ENCODE measurements around the gene TMEM123.

TMEM123 gene

DNA sequence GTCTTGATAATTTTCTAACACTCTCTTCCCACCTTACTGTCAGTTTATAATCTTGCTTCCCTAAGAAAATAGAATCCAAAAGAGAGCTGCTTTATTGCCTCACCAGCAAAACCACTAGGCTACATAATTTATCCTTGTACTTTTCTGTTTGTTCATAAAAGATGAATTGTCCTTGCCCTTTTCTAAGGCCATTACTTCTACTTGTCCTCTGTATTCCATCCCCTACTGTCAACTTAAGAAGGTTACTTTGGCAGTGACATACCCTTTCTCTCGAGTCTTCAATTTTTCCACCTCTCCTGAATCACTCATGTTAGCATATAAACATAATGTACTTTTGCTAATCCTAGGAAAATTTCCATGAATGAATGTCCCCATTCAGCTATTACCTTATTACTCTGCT, 87.6 kb downstream of the TMEM123 start:
- H3K4me2 ChIP-seq (ENCODE audit: insufficient read depth, low read length), result no peak overlapping the region
- H3K79me2 ChIP-seq (ENCODE audit: insufficient read depth, low read length), result no peaks in the 10 kb centered on the region
- peaks cover 51% of the 10 kb centered on the region for H3K36me3 ChIP-seq (ENCODE audit: insufficient read depth, low read length)
- ATAC-seq (ENCODE audit: insufficient read depth, low read depth), result no peak
- TF ChIP-seq EZH2 (IDR thresholded peaks at IDR 0.05; ENCODE audit: borderline replicate concordance, low read depth, low read length, severe bottlenecking), result no peak
- TF ChIP-seq, protein P1, sequence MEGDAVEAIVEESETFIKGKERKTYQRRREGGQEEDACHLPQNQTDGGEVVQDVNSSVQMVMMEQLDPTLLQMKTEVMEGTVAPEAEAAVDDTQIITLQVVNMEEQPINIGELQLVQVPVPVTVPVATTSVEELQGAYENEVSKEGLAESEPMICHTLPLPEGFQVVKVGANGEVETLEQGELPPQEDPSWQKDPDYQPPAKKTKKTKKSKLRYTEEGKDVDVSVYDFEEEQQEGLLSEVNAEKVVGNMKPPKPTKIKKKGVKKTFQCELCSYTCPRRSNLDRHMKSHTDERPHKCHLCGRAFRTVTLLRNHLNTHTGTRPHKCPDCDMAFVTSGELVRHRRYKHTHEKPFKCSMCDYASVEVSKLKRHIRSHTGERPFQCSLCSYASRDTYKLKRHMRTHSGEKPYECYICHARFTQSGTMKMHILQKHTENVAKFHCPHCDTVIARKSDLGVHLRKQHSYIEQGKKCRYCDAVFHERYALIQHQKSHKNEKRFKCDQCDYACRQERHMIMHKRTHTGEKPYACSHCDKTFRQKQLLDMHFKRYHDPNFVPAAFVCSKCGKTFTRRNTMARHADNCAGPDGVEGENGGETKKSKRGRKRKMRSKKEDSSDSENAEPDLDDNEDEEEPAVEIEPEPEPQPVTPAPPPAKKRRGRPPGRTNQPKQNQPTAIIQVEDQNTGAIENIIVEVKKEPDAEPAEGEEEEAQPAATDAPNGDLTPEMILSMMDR (IDR thresholded peaks at IDR 0.05; ENCODE audit: borderline replicate concordance, extremely low read depth, low read length, poor library complexity, severe bottlenecking), result no peak
- peaks cover 10% of the 10 kb centered on the region for H4K20me1 ChIP-seq (ENCODE audit: insufficient read depth, low read length)
- no peak overlapping the region for H3K9ac ChIP-seq (ENCODE audit: low read depth, low read length)
- H2AFZ ChIP-seq (ENCODE audit: low read depth, low read length), result no peak overlapping the region
- no peak overlapping the region for H3K27ac ChIP-seq (ENCODE audit: low read length)
- DNase-seq, result no peak
- no peaks in the 10 kb centered on the region for H3K27me3 ChIP-seq (ENCODE audit: insufficient read depth, low read length, poor library complexity)
- no peak overlapping the region for H3K4me3 ChIP-seq (ENCODE audit: low read depth in 1 of 2, low read length in 2 of 2)
- no peaks in the 10 kb centered on the region for H3K9me3 ChIP-seq (ENCODE audit: insufficient read depth, low read length, severe bottlenecking)
- peaks cover 32% of the 10 kb centered on the region for H3K4me1 ChIP-seq (ENCODE audit: insufficient read depth, low read length)

DNA sequence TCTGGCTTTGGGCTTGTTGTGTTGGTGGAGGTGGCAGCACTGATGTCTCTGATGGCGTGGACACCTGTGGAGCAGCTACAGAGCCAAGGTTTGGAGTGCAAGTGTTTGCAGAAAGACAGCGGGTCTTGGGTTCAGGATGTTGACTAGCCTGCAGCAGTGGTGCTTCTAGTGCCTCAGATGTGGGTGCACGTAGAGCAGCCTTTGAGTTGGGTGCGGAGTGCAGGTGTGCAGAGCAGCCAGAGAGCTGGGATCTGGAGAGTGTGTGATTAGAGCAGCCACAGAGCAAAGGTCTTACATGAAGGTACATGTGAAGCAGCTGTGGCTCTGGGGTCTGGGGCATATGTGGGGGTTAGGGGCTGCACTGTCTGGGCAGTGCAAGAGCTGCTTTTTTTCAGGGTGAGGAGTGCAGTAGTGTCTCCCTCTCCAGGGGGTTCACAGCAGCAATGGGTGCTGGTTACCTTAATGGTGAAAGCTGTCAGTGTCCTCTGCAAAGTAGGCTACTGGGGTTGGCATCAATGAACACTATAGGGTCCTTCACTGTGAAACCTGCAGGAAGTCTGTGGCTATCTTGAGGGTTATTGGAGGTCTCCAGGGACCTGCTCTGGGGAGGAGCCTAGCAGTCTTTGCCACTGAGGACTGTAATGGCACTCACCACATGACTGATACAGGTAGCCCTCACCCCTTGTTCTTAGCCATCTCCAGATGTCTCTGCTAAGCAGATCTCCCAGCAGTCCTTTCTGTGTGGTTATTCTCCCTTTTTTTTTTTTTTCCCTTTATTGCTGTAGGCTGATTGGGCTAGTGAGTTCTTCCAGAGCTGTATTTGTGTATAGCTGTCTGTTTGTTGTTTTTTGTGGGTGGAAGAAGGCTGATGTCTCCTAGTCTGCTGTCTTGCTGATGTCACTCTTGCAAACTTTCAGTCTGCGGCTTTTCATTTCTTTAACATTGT, 91.2 kb downstream of the TMEM123 start:
- TF ChIP-seq, protein P1 (IDR thresholded peaks at IDR 0.05; ENCODE audit: borderline replicate concordance, extremely low read depth, low read length, poor library complexity, severe bottlenecking), result peak; percentile 4
- TF ChIP-seq EZH2 (IDR thresholded peaks at IDR 0.05; ENCODE audit: borderline replicate concordance, low read depth, low read length, severe bottlenecking), result no peak
- Histone ChIP-seq H2AFZ (ENCODE audit: low read depth, low read length) (no peak overlapping the region), H3K27ac (ENCODE audit: low read length) (peak overlapping the region; percentile 57), H3K4me1 (ENCODE audit: insufficient read depth, low read length) (peaks cover 33% of the 10 kb centered on the region), H3K79me2 (ENCODE audit: insufficient read depth, low read length) (peaks cover 4% of the 10 kb centered on the region), H3K27me3 (ENCODE audit: insufficient read depth, low read length, poor library complexity) (no peaks in the 10 kb centered on the region), H3K4me3 (ENCODE audit: low read depth in 1 of 2, low read length in 2 of 2) (no peak overlapping the region; a peak in 1 of 4 replicates), H3K9ac (ENCODE audit: low read depth, low read length) (no peak overlapping the region), H3K4me2 (ENCODE audit: insufficient read depth, low read length) (peak overlapping the region; percentile 48), H4K20me1 (ENCODE audit: insufficient read depth, low read length) (peaks cover 10% of the 10 kb centered on the region), H3K36me3 (ENCODE audit: insufficient read depth, low read length) (peaks cover 44% of the 10 kb centered on the region), H3K9me3 (ENCODE audit: insufficient read depth, low read length, severe bottlenecking) (no peaks in the 10 kb centered on the region)
- DNase-seq (peak; percentile 80), ATAC-seq (ENCODE audit: insufficient read depth, low read depth) (peak; percentile 88)

DNA sequence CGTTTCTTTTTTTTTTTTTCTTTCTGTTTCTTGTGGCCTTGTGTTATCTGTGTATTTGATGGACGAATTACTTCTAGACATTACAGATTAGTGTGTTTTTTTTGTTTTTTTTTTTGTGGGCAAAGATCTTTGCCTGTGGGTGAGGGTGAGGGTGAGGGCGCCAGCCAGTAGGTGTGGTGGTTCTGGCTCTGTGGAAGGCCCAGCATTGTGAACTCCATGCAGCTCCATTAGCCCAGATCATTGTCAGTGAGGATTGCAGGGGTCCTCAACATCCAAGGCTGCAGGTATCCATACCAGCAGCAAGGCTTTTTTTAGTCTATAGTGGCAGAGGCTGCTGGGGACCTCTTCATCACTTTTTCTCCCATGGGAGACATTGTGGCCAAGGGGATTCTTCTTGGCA, 91.9 kb downstream of the TMEM123 start:
- H3K4me3 ChIP-seq (ENCODE audit: low read depth in 1 of 2, low read length in 2 of 2), result no peak overlapping the region; a peak in 1 of 4 replicates
- peaks cover 10% of the 10 kb centered on the region for H4K20me1 ChIP-seq (ENCODE audit: insufficient read depth, low read length)
- H3K79me2 ChIP-seq (ENCODE audit: insufficient read depth, low read length), result peaks cover 11% of the 10 kb centered on the region
- peaks cover 38% of the 10 kb centered on the region for H3K36me3 ChIP-seq (ENCODE audit: insufficient read depth, low read length)
- H3K4me1 ChIP-seq (ENCODE audit: insufficient read depth, low read length), result peaks cover 33% of the 10 kb centered on the region
- H3K9ac ChIP-seq (ENCODE audit: low read depth, low read length), result no peak overlapping the region
- peak overlapping the region; percentile 48 for H3K4me2 ChIP-seq (ENCODE audit: insufficient read depth, low read length)
- H3K27ac ChIP-seq (ENCODE audit: low read length), result peak overlapping the region; percentile 57
- DNase-seq (no peak), ATAC-seq (ENCODE audit: insufficient read depth, low read depth) (peak; percentile 6)
- TF ChIP-seq, protein P1 (IDR thresholded peaks at IDR 0.05; ENCODE audit: borderline replicate concordance, extremely low read depth, low read length, poor library complexity, severe bottlenecking), result no peak
- no peak for TF ChIP-seq EZH2 (IDR thresholded peaks at IDR 0.05; ENCODE audit: borderline replicate concordance, low read depth, low read length, severe bottlenecking)
- H3K27me3 ChIP-seq (ENCODE audit: insufficient read depth, low read length, poor library complexity), result no peaks in the 10 kb centered on the region
- H3K9me3 ChIP-seq (ENCODE audit: insufficient read depth, low read length, severe bottlenecking), result no peaks in the 10 kb centered on the region
- no peak overlapping the region for H2AFZ ChIP-seq (ENCODE audit: low read depth, low read length)

Data from DND-41 (cell line).